HCT116 (cell line): ENCODE data around the gene TPRG1L. TPM values are rescaled to one million over a fixed set of nuclear protein-coding genes. Genes with fewer than 3 reads are reported as not detected.

Source experiments
- ATAC-seq: fragments of 200-7000 bp; cut with Tn5 transposase; 2 replicates; pipeline ENCODE4 v1.9.1; 2020; ENCODE audit warnings: mild to moderate bottlenecking, moderate library complexity
- BruUV-seq: library from RNA; stranded (reverse); fragments of 400-500 nt; replicated peaks from 2 replicates; lab custom pipeline; 2021; lab: Mats Ljungman, UMichigan
- CTCF ChIA-PET: fragments of 300-600 bp; sonication (Branson Sonifier 250); formaldehyde crosslinking; loops from one replicate; lab custom pipeline; 2021; ENCODE audit warnings: antibody characterized with exemption; lab: Charles Lee
- POLR2A ChIA-PET: fragments of 300-600, 350-600 bp; sonication (Branson Sonifier 250); formaldehyde crosslinking; loops from one replicate; lab custom pipeline; 2021; ENCODE audit warnings: antibody characterized with exemption; lab: Charles Lee
- RAD21 ChIA-PET, 2 experiments: fragments of 300-600 bp; sonication (Branson Sonifier 250); formaldehyde crosslinking; loops; one replicate each; lab custom pipeline; 2023; ENCODE audit warnings: low total read pairs in 2 of 2; ENCODE audit not compliant: uncharacterized antibody in 2 of 2, unreplicated experiment in 2 of 2, low non-redundant PET in 1 of 2; lab: Charles Lee
- DNase-seq: peaks from one replicate; pipeline ENCODE4 v3.0.0-alpha.2; 2010; ENCODE audit warnings: low read depth, low spot score
- H2AFZ ChIP-seq: fragments of 200-600 bp; shearing (Covaris generic), sonication (generic); 2 replicates; pipeline ENCODE4 v1.6.1; 2017; ENCODE audit warnings: low read depth, mixed run types, mixed read lengths, antibody characterized with exemption, low read length; ENCODE audit not compliant: poor library complexity, severe bottlenecking
- H3K27ac ChIP-seq: 2 replicates; pipeline ENCODE4 v1.5.1; 2012; ENCODE audit warnings: low read depth, low read length
- H3K27me3 ChIP-seq: fragments of 200-600 bp; sonication (generic); 2 replicates; pipeline ENCODE4 v1.6.1; 2016; ENCODE audit warnings: mixed run types, low read length, mixed read lengths; ENCODE audit not compliant: insufficient read depth
- H3K36me3 ChIP-seq, 2 experiments: fragments of 200-500 bp in 1 of 2; fragments of 200-600 bp in 1 of 2; sonication (Bioruptor generic) in 1 of 2; sonication (generic) in 1 of 2; 2 replicates each; pipeline versions ENCODE4 v1.5.1 to v1.6.1; 2014 to 2016; ENCODE audit warnings: low read length in 2 of 2, inconsistent platforms in 1 of 2, mixed read lengths in 1 of 2, mixed run types in 1 of 2; ENCODE audit not compliant: insufficient read depth in 2 of 2, control insufficient read depth in 1 of 2
- H3K4me1 ChIP-seq, 2 experiments: fragments of 200-600 bp in 1 of 2; sonication (generic) in 1 of 2; 2 replicates each; pipeline versions ENCODE4 v1.5.1 to v1.6.1; 2012 to 2017; ENCODE audit warnings: low read length in 2 of 2, inconsistent platforms in 1 of 2, mild to moderate bottlenecking in 1 of 2, mixed read lengths in 1 of 2, mixed run types in 1 of 2, moderate library complexity in 1 of 2; ENCODE audit not compliant: insufficient read depth in 2 of 2, control insufficient read depth in 1 of 2
- H3K4me2 ChIP-seq: fragments of 200-600 bp; sonication (generic); 2 replicates; pipeline ENCODE4 v1.6.1; 2017; ENCODE audit warnings: mixed run types, low read length, mixed read lengths
- H3K4me3 ChIP-seq, 2 experiments: fragments of 200-600 bp in 1 of 2; sonication (generic) in 1 of 2; replicated peaks in 1 of 2; 2 replicates each; pipeline ENCODE4 v1.5.1; 2011 to 2016; ENCODE audit warnings: low read length in 2 of 2, control low read depth in 1 of 2, low read depth in 1 of 2, mild to moderate bottlenecking in 1 of 2, mixed read lengths in 1 of 2, mixed run types in 1 of 2
- H3K79me2 ChIP-seq: fragments of 200-600 bp; sonication (generic); 2 replicates; pipeline ENCODE4 v1.6.1; 2017; ENCODE audit warnings: mild to moderate bottlenecking, mixed run types, low read length, moderate library complexity, mixed read lengths; ENCODE audit not compliant: insufficient read depth
- H3K9ac ChIP-seq: fragments of 200-600 bp; sonication (generic); 2 replicates; pipeline ENCODE4 v1.6.1; 2016; ENCODE audit warnings: low read length, mixed read lengths
- H3K9me2 ChIP-seq: fragments of 200-600 bp; sonication (generic), shearing (Covaris generic); 2 replicates; pipeline ENCODE4 v1.6.1; 2017; ENCODE audit warnings: mixed run types, mild to moderate bottlenecking, moderate library complexity; ENCODE audit not compliant: insufficient read depth
- H3K9me3 ChIP-seq, 2 experiments: fragments of 200-500 bp in 1 of 2; fragments of 200-600 bp in 1 of 2; sonication (Bioruptor generic) in 1 of 2; sonication (generic) in 1 of 2; 2 replicates each; pipeline ENCODE4 v1.6.1; 2014 to 2017; ENCODE audit warnings: low read length in 2 of 2, mixed read lengths in 2 of 2, inconsistent platforms in 1 of 2, low read depth in 1 of 2, mild to moderate bottlenecking in 1 of 2, mixed run types in 1 of 2, moderate library complexity in 1 of 2; ENCODE audit not compliant: control insufficient read depth in 1 of 2, insufficient read depth in 1 of 2
- H4K20me1 ChIP-seq: fragments of 200-600 bp; sonication (generic), shearing (Covaris generic); 2 replicates; pipeline ENCODE4 v1.6.1; 2017; ENCODE audit warnings: mixed run types, mild to moderate bottlenecking, moderate library complexity; ENCODE audit not compliant: insufficient read depth
- CBX3 ChIP-seq: IDR thresholded peaks from 2 replicates; pipeline ENCODE4 v1.6.1; 2012; ENCODE audit warnings: low read depth
- ELF1 ChIP-seq: IDR thresholded peaks from 2 replicates; pipeline ENCODE4 v1.6.1; 2012; ENCODE audit warnings: low read depth, borderline replicate concordance
- EZH2phosphoT487 ChIP-seq: fragments of 200-600 bp; IDR thresholded peaks from 2 replicates; pipeline ENCODE4 v1.6.1; 2018; ENCODE audit warnings: antibody characterized with exemption, borderline replicate concordance
- MAX ChIP-seq: IDR thresholded peaks from 2 replicates; pipeline ENCODE4 v1.6.1; 2012
- REST ChIP-seq: IDR thresholded peaks from 2 replicates; pipeline ENCODE4 v1.6.1; 2012; ENCODE audit warnings: low read depth
- SP1 ChIP-seq: IDR thresholded peaks from 2 replicates; pipeline ENCODE4 v1.6.1; 2012; ENCODE audit warnings: low read depth
- ZFX ChIP-seq: fragments of 450-650 bp; IDR thresholded peaks from 2 replicates; pipeline ENCODE4 v1.6.1; 2017
- intact Hi-C: fragments of 100-400 bp; cut with micrococcal nuclease; formaldehyde crosslinking; loops from 2 replicates; pipeline ENCODE4 v1.10.0; 2022
- total RNA-seq: library from RNA; stranded (reverse); gene quantifications from one replicate; pipeline ENCODE4 v1.2.1, GENCODE V29; 2021; ENCODE audit not compliant: unreplicated experiment

TPRG1L gene
- total RNA-seq, 1 experiment from 2014 or later = 25.6 TPM

- Histone ChIP-seq H3K4me3 (no peak overlapping the region), H3K79me2 (peaks cover 79% of the 10 kb centered on the region), H3K27me3 (no peaks in the 10 kb centered on the region), H2AFZ (no peak overlapping the region), H3K9me2 (no peaks in the 10 kb centered on the region), H3K4me2 (no peak overlapping the region), H3K9ac (no peak overlapping the region), H3K36me3 (no peaks in the 10 kb centered on the region), H3K9me3 (no peaks in the 10 kb centered on the region), H3K27ac (no peak overlapping the region), H3K4me1 (peaks cover 11 to 14% of the 10 kb centered on the region in 2 experiments), H4K20me1 (peaks cover 5% of the 10 kb centered on the region; the same call in 1 of the 2 replicates)
- DNase-seq (no peak), ATAC-seq (no peak)
- ChIA-PET POLR2A (no interaction called here), CTCF (interaction anchor here (1.3 kb wide), 1 partner anchor 68 kb away, joined by 3 read pairs; no protein-coding TSS in a partner anchor), RAD21 (no interaction called here)
- no TSS peak for BruUV-seq
- TF ChIP-seq SP1 = no peak
- no peak for TF ChIP-seq EZH2phosphoT487
- TF ChIP-seq MAX = no peak
- TF ChIP-seq ZFX = no peak
- TF ChIP-seq REST = no peak
- no peak for TF ChIP-seq CBX3
- no peak for TF ChIP-seq ELF1
- intact Hi-C loops = no loop called here
These were observed 31.8 kb downstream of the TPRG1L start for GRCh38 chr1:3656450-3657095.
